HG02642 (cell line): Measurements from ENCODE around the gene LAMP1.
"Not testable (repeated sequence)": the region's sequence is repeated elsewhere in the genome, so short reads cannot be mapped to it uniquely, and the experiment has no call there.

Experiments
- ATAC-seq: cut with Tn5 transposase; IDR thresholded peaks from one replicate; pipeline ENCODE4 v1.9.1; 2021; ENCODE audit warnings: mild to moderate bottlenecking; ENCODE audit not compliant: unreplicated experiment, poor library complexity

The LAMP1 gene

DNA sequence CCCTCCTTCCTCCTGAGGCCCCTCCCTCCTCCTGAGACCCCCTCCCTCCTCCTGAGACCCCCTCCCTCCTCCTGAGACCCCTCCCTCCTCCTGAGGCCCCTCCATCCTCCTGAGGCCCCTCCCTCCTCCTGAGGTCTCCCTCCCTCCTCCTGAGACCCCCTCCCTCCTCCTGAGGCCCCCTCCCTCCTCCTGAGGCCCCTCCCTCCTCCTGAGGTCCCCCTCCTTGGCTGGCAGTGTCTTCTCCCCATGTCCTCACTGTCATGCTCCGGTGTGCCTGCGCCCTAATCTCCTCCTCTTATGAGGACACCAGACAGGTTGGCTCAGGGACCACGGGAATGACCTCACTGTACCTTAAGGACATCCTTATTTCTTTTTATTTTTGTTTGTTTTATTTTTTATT is 74.7 kb downstream of the LAMP1 start:
- not testable (repeated sequence) for ATAC-seq
